Activated CD8-positive, alpha-beta memory T cell treated with anti-CD3 and anti-CD28 coated beads, Interleukin-2, amount 50 U/mL, for 24 hours (primary cell): ENCODE measurements around the gene MT4.

Experiments
- DNase-seq: peaks from one replicate; pipeline ENCODE4 v3.0.0-alpha.2; 2020; ENCODE audit errors: extremely low read depth

MT4 gene

GRCh38 chr16:56603589-56603988, 38.7 kb downstream of the MT4 start:
- no peak for DNase-seq

- no peak for DNase-seq
Measured at GRCh38 chr16:56604966-56605365, 40.1 kb downstream of the MT4 start.

GRCh38 chr16:56605475-56605874, 40.6 kb downstream of the MT4 start:
- no peak for DNase-seq

- DNase-seq = no peak
Measured at GRCh38 chr16:56606071-56606475, 41.2 kb downstream of the MT4 start.

- no peak for DNase-seq
Measured at GRCh38 chr16:56606476-56607108, 41.7 kb downstream of the MT4 start.

- DNase-seq = no peak
Measured at GRCh38 chr16:56607109-56607618, 42.3 kb downstream of the MT4 start.

- no peak for DNase-seq
Measured at GRCh38 chr16:56607675-56608042, 42.8 kb downstream of the MT4 start.

- DNase-seq = peak; percentile 78
Measured at GRCh38 chr16:56608043-56608875, 43.4 kb downstream of the MT4 start, which contains the start of gene MT2A. MT2A (plus strand) TSS chr16:56608584; CDS start chr16:56608656, 72 bp downstream.

- no peak for DNase-seq
Measured at GRCh38 chr16:56608876-56609462, 44.1 kb downstream of the MT4 start.

GRCh38 chr16:56609463-56609921, 44.6 kb downstream of the MT4 start:
- DNase-seq = peak; percentile 51

- peak; percentile 56 for DNase-seq
Measured at GRCh38 chr16:56610017-56610608, 45.2 kb downstream of the MT4 start.

- DNase-seq = no peak
Measured at GRCh38 chr16:56610609-56611111, 45.8 kb downstream of the MT4 start.

GRCh38 chr16:56611281-56611833, 46.5 kb downstream of the MT4 start:
- DNase-seq = no peak

- no peak for DNase-seq
Measured at GRCh38 chr16:56613706-56614105, 48.8 kb downstream of the MT4 start.

GRCh38 chr16:56614549-56614991, 49.7 kb downstream of the MT4 start:
- DNase-seq = no peak

- no peak for DNase-seq
Measured at GRCh38 chr16:56615353-56615752, 50.5 kb downstream of the MT4 start.

GRCh38 chr16:56616608-56617211, 51.8 kb downstream of the MT4 start:
- no peak for DNase-seq

- DNase-seq = no peak
Measured at GRCh38 chr16:56617212-56618085, 52.6 kb downstream of the MT4 start.

GRCh38 chr16:56618138-56618537, 53.3 kb downstream of the MT4 start:
- DNase-seq = no peak
